NB4 (cell line): Measurements from ENCODE around the gene EFCC1.
A peak's percentile ranks its signal among the peaks of the same experiment; 100 is the strongest.

Experiments
- DNase-seq: peaks from one replicate; pipeline ENCODE4 v3.0.0; 2010; ENCODE audit warnings: low read depth
- H3K4me3 ChIP-seq: one replicate; pipeline ENCODE4 v1.5.1; 2011; ENCODE audit warnings: mild to moderate bottlenecking, low read depth, low read length, moderate library complexity
- CTCF ChIP-seq: IDR thresholded peaks from one replicate; pipeline ENCODE4 v1.5.1; 2012; ENCODE audit warnings: low read depth, low read length
- MAX ChIP-seq: IDR thresholded peaks from 2 replicates; pipeline ENCODE4 v1.6.1; 2011; ENCODE audit warnings: low read depth, low read length
- MYC ChIP-seq: IDR thresholded peaks from 2 replicates; pipeline ENCODE4 v1.6.1; 2011; ENCODE audit warnings: low read depth, low read length
- POLR2A ChIP-seq: IDR thresholded peaks from 2 replicates; pipeline ENCODE4 v1.6.1; 2011; ENCODE audit warnings: mild to moderate bottlenecking; ENCODE audit not compliant: insufficient read length; ENCODE audit errors: extremely low read depth

EFCC1 gene

GRCh38 chr3:128996200-128996599 is 4.9 kb upstream of the EFCC1 start:
- no peak overlapping the region for H3K4me3 ChIP-seq
- TF ChIP-seq POLR2A (no peak), CTCF (no peak), MYC (no peak), MAX (no peak)
- DNase-seq = no peak

GRCh38 chr3:128996726-128997125 is 4.4 kb upstream of the EFCC1 start:
- no peak for TF ChIP-seq MYC
- no peak for TF ChIP-seq POLR2A
- TF ChIP-seq MAX = no peak
- TF ChIP-seq CTCF = no peak
- H3K4me3 ChIP-seq = no peak overlapping the region
- peak; percentile 62 for DNase-seq

- no peak overlapping the region for H3K4me3 ChIP-seq
- TF ChIP-seq MYC = no peak
- DNase-seq = no peak
These were observed 3.5 kb upstream of the EFCC1 start for GRCh38 chr3:128997486-128998133.

GRCh38 chr3:128998561-128998960 is 2.5 kb upstream of the EFCC1 start:
- TF ChIP-seq MAX (no peak), CTCF (no peak), MYC (no peak), POLR2A (no peak)
- peak; percentile 92 for DNase-seq
- peak overlapping the region; percentile 12 for H3K4me3 ChIP-seq

DNA sequence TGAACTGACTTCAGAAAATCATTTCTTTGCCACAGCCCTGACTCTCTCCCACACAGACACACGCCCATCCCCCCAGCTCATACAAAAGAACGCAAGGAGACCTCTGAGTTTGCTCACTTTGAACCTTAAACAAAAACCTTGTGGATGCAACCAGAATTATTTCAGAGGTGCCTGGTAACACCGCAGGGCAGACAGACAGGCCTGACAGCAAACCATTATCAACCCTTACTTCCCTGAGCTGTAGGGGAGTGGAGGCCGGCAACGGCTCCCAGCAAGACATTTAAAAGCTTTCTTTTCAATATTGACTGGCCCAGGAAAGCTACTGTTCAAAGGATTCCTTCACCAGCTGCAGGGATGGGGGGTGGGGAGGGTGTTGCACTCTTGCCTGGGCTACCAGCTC is 2.0 kb upstream of the EFCC1 start:
- TF ChIP-seq MAX (no peak), CTCF (no peak), MYC (no peak), POLR2A (no peak)
- peak; percentile 65 for DNase-seq
- no peak overlapping the region for H3K4me3 ChIP-seq

DNA sequence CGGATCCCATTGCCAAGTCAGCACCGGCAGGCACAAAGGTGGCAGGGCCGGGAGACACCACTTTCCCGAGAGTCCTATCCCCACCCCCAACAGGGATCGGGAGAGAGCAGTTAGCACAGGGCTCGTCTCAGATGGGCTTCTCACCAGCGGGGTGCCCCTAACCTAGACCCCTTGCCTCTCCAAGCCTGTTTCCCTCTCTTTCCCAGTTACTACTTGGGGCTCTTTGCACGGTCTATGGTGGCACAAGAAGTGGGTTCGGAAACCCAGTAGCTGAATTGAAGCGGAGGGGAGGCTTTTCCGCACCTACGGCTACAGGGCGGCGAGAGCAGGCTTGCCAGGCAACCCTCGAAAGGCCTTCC is 383 bp upstream of the EFCC1 start:
- H3K4me3 ChIP-seq = no peak overlapping the region
- TF ChIP-seq MAX (no peak), CTCF (no peak), MYC (no peak)
- no peak for DNase-seq
